Epithelial cell of alveolus of lung (primary cell): Measurements from ENCODE around the gene GYPA. TPM values are rescaled to one million over a fixed set of nuclear protein-coding genes. Genes with fewer than 3 reads are reported as not detected.

Experiments used
- total RNA-seq: library from RNA; depleted of rRNA; stranded (reverse); fragments of >200 nt; gene quantifications from 2 replicates; pipeline ENCODE4 v1.2.1, GENCODE V29; 2015

Gene GYPA
- total RNA-seq: not detected in 2 replicates

GRCh38 chr4:144140594-144141295 lies at the start of gene GYPA:
GYPA (minus strand) TSS chr4:144140718; CDS start chr4:144140635, 83 bp downstream.

Other genes starting within 250 kb of the GYPA start
- gene GYPE, start 235.2 kb downstream of the GYPA start, total RNA-seq: 1.0 and 2.8 TPM in 2 replicates
- gene GYPB, start 121.3 kb downstream of the GYPA start, total RNA-seq: not detected in 2 replicates